H1 (cell line): ENCODE measurements around the gene EPB42. TPM values are rescaled to one million over a fixed set of nuclear protein-coding genes. Genes with fewer than 3 reads are reported as not detected.

Source experiments
- CTCF ChIA-PET: fragments of 300-600 bp; sonication (Branson Sonifier 250); formaldehyde crosslinking; loops from one replicate; lab custom pipeline; 2021; ENCODE audit not compliant: partially characterized antibody; lab: Charles Lee
- POLR2A ChIA-PET: fragments of 300-600 bp; sonication (Branson Sonifier 250); formaldehyde crosslinking; loops from one replicate; lab custom pipeline; 2021; ENCODE audit warnings: inconsistent platforms; ENCODE audit not compliant: partially characterized antibody; lab: Charles Lee
- DNase-seq, 2 experiments: peaks; one replicate each; pipeline versions ENCODE4 v3.0.0 to v3.0.0-alpha.2; 2010 to 2022; ENCODE audit warnings: low spot score in 2 of 2, low read depth in 1 of 2, mixed read lengths in 1 of 2
- FAIRE-seq: peaks from 2 replicates; lab custom pipeline; 2011; peaks lifted over from hg19 to GRCh38; lab: Jason Lieb, UNC
- H2AFZ ChIP-seq: 2 replicates; pipeline ENCODE4 v1.8.1; 2012; ENCODE audit warnings: low read length, inconsistent platforms
- H2AK5ac ChIP-seq: 2 replicates; pipeline ENCODE4 v1.6.1; 2013; ENCODE audit warnings: low read depth, low read length
- H2BK120ac ChIP-seq: replicated peaks from 2 replicates; pipeline ENCODE3; 2013; ENCODE audit warnings: low read depth, low read length, inconsistent platforms
- H2BK12ac ChIP-seq: 2 replicates; pipeline ENCODE4 v1.6.1; 2013; ENCODE audit warnings: low read depth, low read length
- H2BK15ac ChIP-seq: 2 replicates; pipeline ENCODE4 v1.6.1; 2013; ENCODE audit warnings: low read length
- H2BK20ac ChIP-seq: 2 replicates; pipeline ENCODE4 v1.6.1; 2013; ENCODE audit warnings: low read length
- H2BK5ac ChIP-seq: 2 replicates; pipeline ENCODE4 v1.6.1; 2013; ENCODE audit warnings: low read depth, low read length
- H3K14ac ChIP-seq: 2 replicates; pipeline ENCODE4 v1.6.1; 2013; ENCODE audit warnings: inconsistent platforms; ENCODE audit not compliant: insufficient read length
- H3K18ac ChIP-seq: 2 replicates; pipeline ENCODE4 v1.6.1; 2013; ENCODE audit warnings: low read length; ENCODE audit errors: extremely low read depth
- H3K23ac ChIP-seq: 2 replicates; pipeline ENCODE4 v1.6.1; 2013; ENCODE audit warnings: inconsistent platforms; ENCODE audit not compliant: insufficient read length
- H3K23me2 ChIP-seq: 2 replicates; pipeline ENCODE4 v1.6.1; 2013; ENCODE audit warnings: low read depth, low read length
- H3K27ac ChIP-seq: 2 replicates; pipeline ENCODE4 v1.6.1; 2011; ENCODE audit warnings: low read depth, low read length, inconsistent platforms
- H3K27me3 ChIP-seq, 4 experiments: replicated peaks in 1 of 4; 1 replicate in 1 of 4; 2 replicates in 3 of 4; pipeline versions ENCODE4 v1.6.1 to v1.8.1; 2011 to 2013; ENCODE audit warnings: low read length in 3 of 4, mild to moderate bottlenecking in 3 of 4, inconsistent platforms in 2 of 4, mixed read lengths in 2 of 4, moderate library complexity in 1 of 4; ENCODE audit not compliant: control insufficient read depth in 3 of 4, insufficient read depth in 3 of 4; ENCODE audit errors: extremely low read depth in 1 of 4
- H3K36me3 ChIP-seq, 4 experiments: 2 replicates each; pipeline versions ENCODE4 v1.6.1 to v1.8.1; 2011 to 2013; ENCODE audit warnings: mild to moderate bottlenecking in 4 of 4, low read length in 3 of 4, moderate library complexity in 2 of 4, control low read depth in 1 of 4, inconsistent platforms in 1 of 4; ENCODE audit not compliant: insufficient read depth in 4 of 4, control insufficient read depth in 2 of 4
- H3K4ac ChIP-seq: replicated peaks from 2 replicates; pipeline ENCODE3; 2013; ENCODE audit warnings: low read length, low read depth, mixed read lengths, inconsistent platforms; ENCODE audit not compliant: insufficient read length
- H3K4me1 ChIP-seq, 4 experiments: replicated peaks in 1 of 4; 1 replicate in 1 of 4; 2 replicates in 3 of 4; pipeline versions ENCODE4 v1.6.1 to v1.8.1; 2011 to 2013; ENCODE audit warnings: low read length in 3 of 4, inconsistent platforms in 2 of 4, mixed read lengths in 1 of 4; ENCODE audit not compliant: insufficient read depth in 4 of 4, control insufficient read depth in 3 of 4
- H3K4me2 ChIP-seq, 2 experiments: 2 replicates each; pipeline versions ENCODE4 v1.6.1 to v1.8.1; 2011 to 2013; ENCODE audit warnings: low read depth in 2 of 2, low read length in 2 of 2, control low read depth in 1 of 2, inconsistent platforms in 1 of 2, mild to moderate bottlenecking in 1 of 2; ENCODE audit not compliant: insufficient read depth in 1 of 2
- H3K4me3 ChIP-seq, 4 experiments: fragments of 200-600, 300-600 bp in 1 of 4; sonication (generic), shearing (Covaris generic), sonication (Bioruptor Twin) in 1 of 4; 2 replicates each; pipeline versions ENCODE4 v1.5.1 to v1.8.1; 2011 to 2016; ENCODE audit warnings: low read length in 4 of 4, low read depth in 3 of 4, control low read depth in 2 of 4, inconsistent platforms in 2 of 4, mild to moderate bottlenecking in 2 of 4, mixed read lengths in 1 of 4, moderate library complexity in 1 of 4; ENCODE audit not compliant: insufficient read depth in 2 of 4; ENCODE audit errors: extremely low read depth in 1 of 4
- H3K56ac ChIP-seq: replicated peaks from 2 replicates; pipeline ENCODE3; 2013; ENCODE audit warnings: low read depth, mild to moderate bottlenecking, mixed read lengths, low read length, inconsistent platforms; ENCODE audit not compliant: insufficient read length
- H3K79me1 ChIP-seq: 2 replicates; pipeline ENCODE4 v1.6.1; 2013; ENCODE audit warnings: low read depth, low read length, control low read depth
- H3K79me2 ChIP-seq, 2 experiments: 2 replicates each; pipeline versions ENCODE4 v1.6.1 to v1.8.1; 2012 to 2013; ENCODE audit warnings: low read length in 2 of 2, mild to moderate bottlenecking in 2 of 2, inconsistent platforms in 1 of 2; ENCODE audit not compliant: insufficient read depth in 2 of 2, control insufficient read depth in 1 of 2
- H3K9ac ChIP-seq, 4 experiments: replicated peaks in 1 of 4; 1 replicate in 1 of 4; 2 replicates in 3 of 4; pipeline versions ENCODE4 v1.6.1 to v1.8.1; 2011 to 2013; ENCODE audit warnings: low read depth in 3 of 4, low read length in 3 of 4, control low read depth in 2 of 4, mild to moderate bottlenecking in 2 of 4, moderate library complexity in 2 of 4, inconsistent platforms in 1 of 4; ENCODE audit errors: extremely low read depth in 1 of 4
- H3K9me3 ChIP-seq, 2 experiments: 2 replicates each; pipeline versions ENCODE4 v1.6.1 to v1.8.1; 2012 to 2013; ENCODE audit warnings: mild to moderate bottlenecking in 2 of 2, moderate library complexity in 2 of 2, control low read depth in 1 of 2, inconsistent platforms in 1 of 2, low read depth in 1 of 2, low read length in 1 of 2, mixed read lengths in 1 of 2; ENCODE audit not compliant: insufficient read depth in 2 of 2
- H4K20me1 ChIP-seq, 2 experiments: replicated peaks in 1 of 2; 2 replicates each; pipeline versions ENCODE3 to v1.8.1; 2011 to 2013; ENCODE audit warnings: inconsistent platforms in 2 of 2, low read length in 2 of 2, mild to moderate bottlenecking in 1 of 2; ENCODE audit not compliant: insufficient read depth in 2 of 2, control insufficient read depth in 1 of 2
- H4K5ac ChIP-seq: 2 replicates; pipeline ENCODE4 v1.6.1; 2013; ENCODE audit warnings: low read length, low read depth, mixed read lengths, inconsistent platforms; ENCODE audit not compliant: insufficient read length
- H4K8ac ChIP-seq: 2 replicates; pipeline ENCODE4 v1.8.0; 2013; ENCODE audit warnings: mild to moderate bottlenecking, moderate library complexity, low read length, inconsistent platforms; ENCODE audit not compliant: insufficient read depth; ENCODE audit errors: extremely low read depth
- H4K91ac ChIP-seq: replicated peaks from 2 replicates; pipeline ENCODE3; 2013; ENCODE audit warnings: low read length, mixed read lengths, inconsistent platforms; ENCODE audit not compliant: insufficient read length
- GTF2F1 ChIP-seq: IDR thresholded peaks from 2 replicates; pipeline ENCODE4 v1.6.1; 2012; ENCODE audit warnings: low read depth, low read length, improper control_type of control experiment, borderline replicate concordance
- RAD21 ChIP-seq, 2 experiments: IDR thresholded peaks in 1 of 2; conservative IDR thresholded peaks in 1 of 2; 2 replicates each; pipeline ENCODE4 v1.6.1; 2011; ENCODE audit warnings: low read depth in 2 of 2, low read length in 2 of 2, improper control_type of control experiment in 1 of 2, inconsistent platforms in 1 of 2, mild to moderate bottlenecking in 1 of 2, moderate library complexity in 1 of 2
- WGBS, 2 experiments: shearing (Covaris generic) in 1 of 2; methylation state at CpG; one replicate each; pipeline versions ENCODE4 v1.1.6 to v1.1.7; 2013 to 2015; ENCODE audit warnings: low lambda C conversion rate in 2 of 2, mixed read lengths in 2 of 2, inconsistent platforms in 1 of 2, low coverage in 1 of 2, missing lambda C conversion rate in 1 of 2; ENCODE audit not compliant: insufficient replicate concordance in 2 of 2, insufficient coverage in 1 of 2, insufficient read length in 1 of 2; ENCODE audit errors: extremely low coverage in 1 of 2, missing lambda C conversion rate in 1 of 2; 5-methylcytosine and 5-hydroxymethylcytosine counted together
- polyA plus RNA-seq, 7 experiments: library from polyadenylated mRNA; depleted of rRNA in 3 of 7; stranded (reverse) in 5 of 7; unstranded in 2 of 7; fragments of >200 nt in 5 of 7; fragments of 200-250 nt in 2 of 7; gene quantifications; 1 replicate in 5 of 7; 2 replicates in 1 of 7; 4 replicates in 1 of 7; pipeline versions ENCODE4 v1.2.1 to v1.2.3, GENCODE V29; 2011 to 2013; ENCODE audit warnings: missing spikeins in 2 of 7, mixed read lengths in 2 of 7
- total RNA-seq: library from RNA; stranded (reverse); fragmentation: NEBNext Ultra II Directional; extraction: Animal tissue kit (Norgen Biotek cat#: 25700); gene quantifications from 2 replicates; pipeline ENCODE4 v1.2.1, GENCODE V29; 2021
- TF ChIP-seq, protein P1 (sequence below), 3 experiments: IDR thresholded peaks; 1 replicate in 2 of 3; 2 replicates in 1 of 3; pipeline versions ENCODE4 v1.5.1 to v1.6.1; 2011; ENCODE audit warnings: low read length in 3 of 3, mild to moderate bottlenecking in 3 of 3, inconsistent platforms in 2 of 3, low read depth in 1 of 3, moderate library complexity in 1 of 3; ENCODE audit not compliant: insufficient read depth in 1 of 3; ENCODE audit errors: control extremely low read depth in 1 of 3

EPB42 gene
- total and polyA plus RNA-seq, 2 of the 8 experiments (the other 6 are each of a cell fraction or from before 2014, with no cell fraction given), result not detected

DNA sequence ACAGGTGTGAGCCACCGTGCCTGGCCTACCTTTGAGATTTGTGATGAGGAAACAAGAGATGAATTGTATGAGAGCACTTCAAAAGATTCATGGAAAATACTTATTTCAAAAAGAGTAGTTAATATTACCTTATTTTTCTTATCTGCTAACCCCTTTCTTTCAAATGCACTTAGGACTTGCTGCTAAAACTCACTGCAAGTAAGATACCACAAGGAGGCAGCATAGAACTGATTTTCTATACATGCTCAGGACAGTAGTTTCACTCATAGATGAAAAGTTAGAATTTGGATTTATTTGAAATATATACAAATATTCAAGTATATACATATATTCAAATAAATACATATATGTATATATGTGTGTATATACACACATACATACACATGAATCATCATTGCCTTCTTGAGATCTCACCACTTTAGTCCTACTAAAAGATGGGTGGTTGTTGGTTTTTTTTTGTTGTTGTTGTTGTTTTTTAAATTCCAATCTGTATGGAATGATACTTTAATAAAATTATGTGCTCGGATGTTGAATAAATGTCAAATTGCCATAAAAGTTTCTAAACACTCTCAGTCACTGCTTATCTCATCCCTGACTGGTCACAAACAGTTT, 33.2 kb downstream of the EPB42 start:
- Histone ChIP-seq H3K4me3 (no peak overlapping the region), H3K23me2 (peaks cover 7% of the 10 kb centered on the region), H2BK15ac (no peak overlapping the region), H2AK5ac (no peak overlapping the region)
- DNase-seq, result no peak
- peak; percentile 63 to 65 for TF ChIP-seq RAD21 (IDR thresholded peaks at IDR 0.05 in 1 of 2, conservative IDR thresholded peaks at IDR 0.05 in 1 of 2; ENCODE audit: low read depth in 2 of 2, low read length in 2 of 2)
- TF ChIP-seq, protein P1, sequence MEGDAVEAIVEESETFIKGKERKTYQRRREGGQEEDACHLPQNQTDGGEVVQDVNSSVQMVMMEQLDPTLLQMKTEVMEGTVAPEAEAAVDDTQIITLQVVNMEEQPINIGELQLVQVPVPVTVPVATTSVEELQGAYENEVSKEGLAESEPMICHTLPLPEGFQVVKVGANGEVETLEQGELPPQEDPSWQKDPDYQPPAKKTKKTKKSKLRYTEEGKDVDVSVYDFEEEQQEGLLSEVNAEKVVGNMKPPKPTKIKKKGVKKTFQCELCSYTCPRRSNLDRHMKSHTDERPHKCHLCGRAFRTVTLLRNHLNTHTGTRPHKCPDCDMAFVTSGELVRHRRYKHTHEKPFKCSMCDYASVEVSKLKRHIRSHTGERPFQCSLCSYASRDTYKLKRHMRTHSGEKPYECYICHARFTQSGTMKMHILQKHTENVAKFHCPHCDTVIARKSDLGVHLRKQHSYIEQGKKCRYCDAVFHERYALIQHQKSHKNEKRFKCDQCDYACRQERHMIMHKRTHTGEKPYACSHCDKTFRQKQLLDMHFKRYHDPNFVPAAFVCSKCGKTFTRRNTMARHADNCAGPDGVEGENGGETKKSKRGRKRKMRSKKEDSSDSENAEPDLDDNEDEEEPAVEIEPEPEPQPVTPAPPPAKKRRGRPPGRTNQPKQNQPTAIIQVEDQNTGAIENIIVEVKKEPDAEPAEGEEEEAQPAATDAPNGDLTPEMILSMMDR (IDR thresholded peaks at IDR 0.05; ENCODE audit: control extremely low read depth in 1 of 3, insufficient read depth in 1 of 3, low read depth in 1 of 3, low read length in 3 of 3), result peak in 2 of 3 experiments; percentile 47 to 50; a peak in 2 of 4 replicates
- no peak for TF ChIP-seq GTF2F1
- TF ChIP-seq, all 59 proteins: peak for 2
- Histone ChIP-seq H4K5ac (no peak overlapping the region), H3K27ac (no peak overlapping the region), H2BK12ac (no peak overlapping the region), H2BK5ac (no peak overlapping the region), H3K56ac (no peak overlapping the region), H3K36me3 (peaks cover 0 to 22% (median 4%) of the 10 kb centered on the region in 4 experiments; a peak in 5 of 8 replicates), H3K79me2 (no peaks in the 10 kb centered on the region), H3K4me1 (peaks cover 4 to 8% (median 5%) of the 10 kb centered on the region in 4 experiments; a peak in 5 of 7 replicates), H4K20me1 (peaks cover 0 to 2% of the 10 kb centered on the region in 2 experiments), H2BK20ac (no peak overlapping the region), H2AFZ (no peak overlapping the region), H3K4me2 (no peak overlapping the region), H3K9me3 (no peaks in the 10 kb centered on the region), H2BK120ac (no peak overlapping the region), H4K91ac (no peak overlapping the region), H3K9ac (no peak overlapping the region), H3K23ac (no peak overlapping the region), H3K79me1 (no peaks in the 10 kb centered on the region), H3K4ac (no peak overlapping the region), H3K27me3 (no peaks in the 10 kb centered on the region), H3K18ac (no peak overlapping the region), H3K14ac (no peak overlapping the region), H4K8ac (no peak overlapping the region)
- ChIA-PET POLR2A (no interaction called here), CTCF (interaction anchor here (0.6 to 4.1 kb wide), 5 partner anchors 16 to 108 kb away, joined by 3 to 16 read pairs (median 7); no protein-coding TSS in a partner anchor)
- no peak for FAIRE-seq
- WGBS, 2 experiments, result 67% methylated on average over 2 of the region's 2 CpGs; no CpG with 5 or more reads in 1 of the 2 experiments
